ENCODE measurements around the gene SPNS2.

Gene SPNS2

GRCh38 chr17:4497101-4497824 is 1.4 kb upstream of the SPNS2 start:
- no peak overlapping the region for H3K4me3 ChIP-seq (ENCODE audit: low read depth, low read length)
- no peak for DNase-seq (ENCODE audit: low read depth)
- TF ChIP-seq CTCF (conservative IDR thresholded peaks at IDR 0.05; ENCODE audit: low read depth, low read length), result no peak

- no peak for TF ChIP-seq CTCF (conservative IDR thresholded peaks at IDR 0.05; ENCODE audit: low read depth, low read length)
- H3K4me3 ChIP-seq (ENCODE audit: low read depth, low read length), result no peak overlapping the region
- no peak for DNase-seq (ENCODE audit: low read depth)
Observed at GRCh38 chr17:4499431-4500190, 930 bp downstream of the SPNS2 start.

GRCh38 chr17:4500191-4500571 is 1.5 kb downstream of the SPNS2 start:
- no peak for DNase-seq (ENCODE audit: low read depth)
- H3K4me3 ChIP-seq (ENCODE audit: low read depth, low read length), result no peak overlapping the region
- no peak for TF ChIP-seq CTCF (conservative IDR thresholded peaks at IDR 0.05; ENCODE audit: low read depth, low read length)

- no peak for TF ChIP-seq CTCF (conservative IDR thresholded peaks at IDR 0.05; ENCODE audit: low read depth, low read length)
- DNase-seq (ENCODE audit: low read depth), result no peak
- H3K4me3 ChIP-seq (ENCODE audit: low read depth, low read length), result no peak overlapping the region
Observed at GRCh38 chr17:4501295-4501949, 2.7 kb downstream of the SPNS2 start.

GRCh38 chr17:4502466-4503154 is 3.9 kb downstream of the SPNS2 start:
- no peak for TF ChIP-seq CTCF (conservative IDR thresholded peaks at IDR 0.05; ENCODE audit: low read depth, low read length)
- DNase-seq (ENCODE audit: low read depth), result no peak
- no peak overlapping the region for H3K4me3 ChIP-seq (ENCODE audit: low read depth, low read length)

GRCh38 chr17:4503283-4504025 is 4.8 kb downstream of the SPNS2 start:
- DNase-seq (ENCODE audit: low read depth), result no peak
- no peak for TF ChIP-seq CTCF (conservative IDR thresholded peaks at IDR 0.05; ENCODE audit: low read depth, low read length)

More at GRCh38 chr17:4503283-4504025, 4.8 kb downstream of the SPNS2 start:
- no peak overlapping the region for H3K4me3 ChIP-seq (ENCODE audit: low read depth, low read length)
